Measurements from ENCODE around the gene WASHC3. TPM values are rescaled to one million over a fixed set of nuclear protein-coding genes. Genes with fewer than 3 reads are reported as not detected.

WASHC3 gene
- total RNA-seq (2014; rRNA removed; shearing (Covaris generic)) = 28.4 and 29.2 TPM in 2 replicates
- 33.3 and 34.4 TPM in 2 replicates for total RNA-seq (2022)
- Bru-seq, nascent RNA = percentile 63 among the genes with signal in this experiment
- BruChase-seq, experiment 1, labeled RNA remaining after a 6-hour chase = percentile 50 among the genes with signal in this experiment
- percentile 47 among the genes with signal in this experiment for BruChase-seq, experiment 2, labeled RNA remaining after a 2-hour chase
- long read RNA-seq, transcript WASHC3-213 (7 exons, 865 nt) = minor isoform, 5 of 44 reads
- long read RNA-seq, transcript WASHC3-201 (7 exons, 916 nt) = major isoform, 27 of 44 reads
- long read RNA-seq, partial matches to known transcripts = 1 of 44 reads
- long read RNA-seq, other reads (novel, unspliced or antisense) = 11 of 44 reads

DNA sequence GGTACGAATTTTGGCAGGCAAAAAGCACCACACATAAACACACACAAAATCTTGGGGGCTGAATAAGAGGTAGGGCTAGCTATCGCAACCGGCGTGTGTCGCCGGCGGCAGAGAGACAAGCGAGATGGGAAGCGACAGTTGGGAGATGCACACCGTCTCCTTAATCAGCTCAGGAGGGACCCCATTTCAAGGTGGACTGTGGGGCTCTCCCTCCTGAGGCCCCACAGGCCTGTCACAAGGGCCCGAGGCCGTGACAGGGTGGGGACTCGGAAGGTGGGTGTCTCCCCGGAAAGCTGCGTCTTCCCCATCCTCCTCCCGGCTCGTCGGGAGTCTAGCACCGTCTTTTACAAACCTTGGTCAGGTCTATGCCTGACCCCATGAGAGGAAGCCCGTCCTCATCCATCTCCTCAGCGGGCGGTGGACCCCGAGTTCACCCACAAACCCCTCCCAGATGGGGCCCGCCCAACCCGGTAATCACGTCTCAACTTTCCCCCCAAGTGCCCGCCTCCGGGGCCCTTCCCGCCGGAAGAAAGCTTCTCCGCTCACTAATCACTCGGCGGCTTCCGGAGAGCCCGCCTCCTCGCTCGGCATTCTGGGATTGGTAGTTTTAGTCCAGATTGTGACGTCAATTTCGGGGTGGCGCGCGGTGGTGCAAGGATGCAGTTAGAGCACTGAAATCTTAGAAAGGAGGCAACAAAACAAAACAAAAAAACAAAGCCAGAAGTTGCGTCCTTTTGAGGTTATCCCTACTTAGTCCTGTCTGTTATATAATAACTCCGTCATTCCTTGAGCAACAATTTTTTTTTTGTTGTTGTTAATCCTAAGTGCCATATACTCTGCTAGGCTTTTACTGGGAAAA, at the start of gene WASHC3:
WASHC3 (minus strand) TSS at position 432 of the 859 bp plus-strand sequence; CDS start at position 403, 29 bp downstream.
- H3K79me2 ChIP-seq (ENCODE audit: insufficient read depth, low read depth, low read length) = no peaks in the 10 kb centered on the region; the same call in 1 of the 2 replicates

DNA sequence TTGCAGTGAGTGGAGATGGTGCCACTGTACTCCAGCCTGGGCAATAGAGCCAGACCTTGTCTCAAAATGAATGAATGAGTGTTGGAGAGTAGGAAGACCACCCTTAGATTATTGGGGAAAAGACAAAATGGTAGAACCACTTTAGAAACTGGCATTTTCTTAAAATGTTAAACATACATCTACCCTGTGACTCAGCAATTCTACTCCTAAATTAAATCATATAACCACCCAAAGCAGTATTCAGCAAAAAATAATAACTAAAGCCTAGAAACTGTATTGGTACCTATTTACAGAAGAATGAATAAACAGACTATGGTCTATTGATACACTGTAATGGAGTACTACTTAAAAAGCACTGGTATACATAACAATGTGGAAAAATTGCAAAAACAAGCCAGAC, 49.0 kb upstream of the WASHC3 start:
- H3K4me2 ChIP-seq (ENCODE audit: low read length) = no peak overlapping the region
- H3K9me2 ChIP-seq (ENCODE audit: insufficient read depth, low read length) = no peaks in the 10 kb centered on the region
- POLR2A ChIA-PET = no interaction called here
- H3K79me2 ChIP-seq (ENCODE audit: insufficient read depth, low read depth, low read length) = no peaks in the 10 kb centered on the region
- no peak for DNase-seq (ENCODE audit: low spot score)
- H3K9me3 ChIP-seq (ENCODE audit: low read length) = peaks cover 18% of the 10 kb centered on the region; the same call in 1 of the 2 replicates
- CTCF ChIA-PET (ENCODE audit: unreplicated experiment) = no interaction called here
- no TSS peak for BruUV-seq (replicated peaks)
- H3K27ac ChIP-seq (ENCODE audit: low read depth, low read length, poor library complexity, severe bottlenecking) = no peak overlapping the region
- no peaks in the 10 kb centered on the region for H4K20me1 ChIP-seq (ENCODE audit: insufficient read depth, low read length)
- intact Hi-C loops (cut with micrococcal nuclease; ENCODE audit: unreplicated experiment) = no loop called here
- H3K4me1 ChIP-seq (ENCODE audit: insufficient read depth, low read length, poor library complexity, severe bottlenecking) = no peaks in the 10 kb centered on the region
- no peak overlapping the region for H2AFZ ChIP-seq (ENCODE audit: low read length)
- H3K36me3 ChIP-seq (ENCODE audit: insufficient read depth, low read length) = peaks cover 85% of the 10 kb centered on the region
- no peak for TF ChIP-seq EZH2phosphoT487 (IDR thresholded peaks at IDR 0.05; ENCODE audit: borderline replicate concordance, low read depth, low read length)
- TF ChIP-seq, protein P1, sequence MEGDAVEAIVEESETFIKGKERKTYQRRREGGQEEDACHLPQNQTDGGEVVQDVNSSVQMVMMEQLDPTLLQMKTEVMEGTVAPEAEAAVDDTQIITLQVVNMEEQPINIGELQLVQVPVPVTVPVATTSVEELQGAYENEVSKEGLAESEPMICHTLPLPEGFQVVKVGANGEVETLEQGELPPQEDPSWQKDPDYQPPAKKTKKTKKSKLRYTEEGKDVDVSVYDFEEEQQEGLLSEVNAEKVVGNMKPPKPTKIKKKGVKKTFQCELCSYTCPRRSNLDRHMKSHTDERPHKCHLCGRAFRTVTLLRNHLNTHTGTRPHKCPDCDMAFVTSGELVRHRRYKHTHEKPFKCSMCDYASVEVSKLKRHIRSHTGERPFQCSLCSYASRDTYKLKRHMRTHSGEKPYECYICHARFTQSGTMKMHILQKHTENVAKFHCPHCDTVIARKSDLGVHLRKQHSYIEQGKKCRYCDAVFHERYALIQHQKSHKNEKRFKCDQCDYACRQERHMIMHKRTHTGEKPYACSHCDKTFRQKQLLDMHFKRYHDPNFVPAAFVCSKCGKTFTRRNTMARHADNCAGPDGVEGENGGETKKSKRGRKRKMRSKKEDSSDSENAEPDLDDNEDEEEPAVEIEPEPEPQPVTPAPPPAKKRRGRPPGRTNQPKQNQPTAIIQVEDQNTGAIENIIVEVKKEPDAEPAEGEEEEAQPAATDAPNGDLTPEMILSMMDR (conservative IDR thresholded peaks at IDR 0.05; ENCODE audit: low read length) = no peak
- H3K4me3 ChIP-seq (ENCODE audit: low read depth, low read length, poor library complexity, severe bottlenecking) = no peak overlapping the region

More for the DNA sequence above, at the start of gene WASHC3:
- H3K27ac ChIP-seq (ENCODE audit: low read depth, low read length, poor library complexity, severe bottlenecking) = peak within 1 kb of the TSS; percentile 34
- TF ChIP-seq, protein P1 (conservative IDR thresholded peaks at IDR 0.05; ENCODE audit: low read length) = no peak
- no peak for TF ChIP-seq EZH2phosphoT487 (IDR thresholded peaks at IDR 0.05; ENCODE audit: borderline replicate concordance, low read depth, low read length)
- no peaks in the 10 kb centered on the region for H3K36me3 ChIP-seq (ENCODE audit: insufficient read depth, low read length)
- no peaks in the 10 kb centered on the region for H3K9me2 ChIP-seq (ENCODE audit: insufficient read depth, low read length)
- peak within 1 kb of the TSS; percentile 93 for H2AFZ ChIP-seq (ENCODE audit: low read length)
- no peaks in the 10 kb centered on the region for H4K20me1 ChIP-seq (ENCODE audit: insufficient read depth, low read length)
- TSS peak; percentile 79 for BruUV-seq (replicated peaks)
- CTCF ChIA-PET (ENCODE audit: unreplicated experiment) = interaction anchor here (1.3 kb wide), 1 partner anchor 51 kb away, joined by 3 read pairs; no protein-coding TSS in a partner anchor
- intact Hi-C loops (cut with micrococcal nuclease; ENCODE audit: unreplicated experiment) = loop anchor here (2.0 to 5.0 kb wide), 4 partner anchors 59 to 289 kb away; partner anchors contain the start of genes NUP37 and PARPBP
- H3K4me2 ChIP-seq (ENCODE audit: low read length) = peak within 1 kb of the TSS; percentile 95
- H3K9me3 ChIP-seq (ENCODE audit: low read length) = no peaks in the 10 kb centered on the region
- peaks cover 6% of the 10 kb centered on the region for H3K4me1 ChIP-seq (ENCODE audit: insufficient read depth, low read length, poor library complexity, severe bottlenecking)
- peak within 1 kb of the TSS; percentile 90 for H3K4me3 ChIP-seq (ENCODE audit: low read depth, low read length, poor library complexity, severe bottlenecking)
- peak; percentile 94 for DNase-seq (ENCODE audit: low spot score)
- POLR2A ChIA-PET = interaction anchor here (0.7 to 2.7 kb wide), 8 partner anchors 9 to 128 kb away, joined by 3 to 8 read pairs (median 4); no protein-coding TSS in a partner anchor

All from OCI-LY7 (cell line).